HG02623 (cell line): Measurements from ENCODE around the gene PTPRG.

ENCODE experiments used
- ATAC-seq: cut with Tn5 transposase; IDR thresholded peaks from one replicate; pipeline ENCODE4 v1.9.1; 2021; ENCODE audit warnings: moderate library complexity; ENCODE audit not compliant: unreplicated experiment

PTPRG gene

GRCh38 chr3:62237286-62237948 is 676.0 kb downstream of the PTPRG start:
- no peak for ATAC-seq

GRCh38 chr3:62238003-62238402 is 676.6 kb downstream of the PTPRG start:
- ATAC-seq = peak; percentile 77

- no peak for ATAC-seq
These were observed 677.1 kb downstream of the PTPRG start for GRCh38 chr3:62238431-62238830.

GRCh38 chr3:62241279-62241678 is 679.9 kb downstream of the PTPRG start:
- no peak for ATAC-seq

GRCh38 chr3:62242831-62243509 is 681.6 kb downstream of the PTPRG start:
- no peak for ATAC-seq

GRCh38 chr3:62246094-62246493 is 684.7 kb downstream of the PTPRG start:
- no peak for ATAC-seq

GRCh38 chr3:62246985-62247384 is 685.6 kb downstream of the PTPRG start:
- ATAC-seq = no peak

GRCh38 chr3:62248734-62249483 is 687.5 kb downstream of the PTPRG start:
- no peak for ATAC-seq

GRCh38 chr3:62249484-62249776 is 688.1 kb downstream of the PTPRG start:
- no peak for ATAC-seq

GRCh38 chr3:62249855-62250543 is 688.6 kb downstream of the PTPRG start:
- no peak for ATAC-seq

GRCh38 chr3:62252438-62253157 is 691.2 kb downstream of the PTPRG start:
- ATAC-seq = no peak

GRCh38 chr3:62253971-62254370 is 692.6 kb downstream of the PTPRG start:
- no peak for ATAC-seq

- ATAC-seq = no peak
These were observed 694.4 kb downstream of the PTPRG start for GRCh38 chr3:62255758-62256157.

- no peak for ATAC-seq
These were observed 698.6 kb downstream of the PTPRG start for GRCh38 chr3:62259924-62260323.

GRCh38 chr3:62260655-62261054 is 699.3 kb downstream of the PTPRG start:
- no peak for ATAC-seq

GRCh38 chr3:62261121-62261520 is 699.8 kb downstream of the PTPRG start:
- ATAC-seq = no peak

GRCh38 chr3:62261736-62262135 is 700.4 kb downstream of the PTPRG start:
- ATAC-seq = no peak

GRCh38 chr3:62265528-62265927 is 704.2 kb downstream of the PTPRG start:
- no peak for ATAC-seq

- no peak for ATAC-seq
These were observed 705.4 kb downstream of the PTPRG start for GRCh38 chr3:62266668-62267283.

GRCh38 chr3:62276658-62277180 is 715.3 kb downstream of the PTPRG start:
- ATAC-seq = no peak
